ENCODE data around the gene TRMT44.
A peak's percentile ranks its signal among the peaks of the same experiment; 100 is the strongest.

The TRMT44 gene, protein sequence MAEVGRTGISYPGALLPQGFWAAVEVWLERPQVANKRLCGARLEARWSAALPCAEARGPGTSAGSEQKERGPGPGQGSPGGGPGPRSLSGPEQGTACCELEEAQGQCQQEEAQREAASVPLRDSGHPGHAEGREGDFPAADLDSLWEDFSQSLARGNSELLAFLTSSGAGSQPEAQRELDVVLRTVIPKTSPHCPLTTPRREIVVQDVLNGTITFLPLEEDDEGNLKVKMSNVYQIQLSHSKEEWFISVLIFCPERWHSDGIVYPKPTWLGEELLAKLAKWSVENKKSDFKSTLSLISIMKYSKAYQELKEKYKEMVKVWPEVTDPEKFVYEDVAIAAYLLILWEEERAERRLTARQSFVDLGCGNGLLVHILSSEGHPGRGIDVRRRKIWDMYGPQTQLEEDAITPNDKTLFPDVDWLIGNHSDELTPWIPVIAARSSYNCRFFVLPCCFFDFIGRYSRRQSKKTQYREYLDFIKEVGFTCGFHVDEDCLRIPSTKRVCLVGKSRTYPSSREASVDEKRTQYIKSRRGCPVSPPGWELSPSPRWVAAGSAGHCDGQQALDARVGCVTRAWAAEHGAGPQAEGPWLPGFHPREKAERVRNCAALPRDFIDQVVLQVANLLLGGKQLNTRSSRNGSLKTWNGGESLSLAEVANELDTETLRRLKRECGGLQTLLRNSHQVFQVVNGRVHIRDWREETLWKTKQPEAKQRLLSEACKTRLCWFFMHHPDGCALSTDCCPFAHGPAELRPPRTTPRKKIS

GRCh38 chr4:8440492-8441311, at the start of gene TRMT44, which contains the start of gene ACOX3:
Gene TRMT44 (plus strand): TSS chr4:8440777. CDS start chr4:8440823, 46 bp downstream.
Gene ACOX3 (minus strand): TSS chr4:8440723. CDS start chr4:8416521, 24,202 bp downstream.
- DNase-seq (ENCODE audit: low spot score): peak; percentile 94

DNA sequence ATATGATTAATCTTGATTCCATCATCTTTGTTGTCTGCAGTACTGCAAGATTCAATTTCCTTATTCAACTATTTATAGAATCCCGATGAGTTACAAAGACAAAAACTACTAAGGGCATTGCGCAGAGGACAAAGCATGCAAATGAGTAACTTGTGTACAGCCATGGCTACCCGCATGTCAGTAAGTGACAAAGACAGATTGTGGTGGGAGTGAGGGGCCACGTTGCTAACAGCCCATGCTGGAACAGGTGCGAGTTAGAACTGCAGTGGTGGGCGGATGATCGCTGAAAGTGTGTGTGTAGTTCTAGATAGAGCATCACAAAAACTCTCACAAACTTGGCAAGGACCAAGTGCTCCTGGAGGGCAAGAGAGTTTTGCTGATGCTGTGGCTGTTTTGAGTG, 49.5 kb upstream of the TRMT44 start:
- no peak for DNase-seq (ENCODE audit: low spot score)

GRCh38 chr4:8391972-8392371, 48.6 kb upstream of the TRMT44 start:
- peak; percentile 72 for DNase-seq (ENCODE audit: low spot score)

- DNase-seq (ENCODE audit: low spot score): no peak
Measured at GRCh38 chr4:8392591-8393190, 47.9 kb upstream of the TRMT44 start.

GRCh38 chr4:8393593-8394038, 47.0 kb upstream of the TRMT44 start:
- peak; percentile 95 for DNase-seq (ENCODE audit: low spot score)

DNA sequence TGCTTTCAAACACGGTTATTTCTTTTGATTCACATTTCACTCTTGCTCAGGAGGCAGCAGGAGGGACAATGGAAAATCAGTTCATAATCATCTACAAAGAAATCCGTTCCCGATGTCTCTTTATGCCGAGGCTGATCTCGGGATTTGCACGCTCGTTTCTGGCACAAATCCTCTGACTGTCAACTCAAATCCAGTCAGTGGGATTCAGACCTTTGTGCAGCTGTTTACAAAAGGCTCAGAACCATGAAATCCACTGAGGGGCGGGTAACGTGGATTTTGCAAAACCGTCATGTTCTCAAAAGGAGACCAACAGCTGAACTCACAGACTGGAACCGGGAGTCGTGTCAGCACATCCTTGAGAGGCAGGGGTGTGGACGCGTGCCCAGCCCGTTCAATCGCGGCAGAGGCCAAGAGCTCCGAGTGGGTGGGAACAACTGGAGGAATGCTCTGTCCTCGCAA, 46.5 kb upstream of the TRMT44 start:
- DNase-seq (ENCODE audit: low spot score): peak; percentile 57

DNA sequence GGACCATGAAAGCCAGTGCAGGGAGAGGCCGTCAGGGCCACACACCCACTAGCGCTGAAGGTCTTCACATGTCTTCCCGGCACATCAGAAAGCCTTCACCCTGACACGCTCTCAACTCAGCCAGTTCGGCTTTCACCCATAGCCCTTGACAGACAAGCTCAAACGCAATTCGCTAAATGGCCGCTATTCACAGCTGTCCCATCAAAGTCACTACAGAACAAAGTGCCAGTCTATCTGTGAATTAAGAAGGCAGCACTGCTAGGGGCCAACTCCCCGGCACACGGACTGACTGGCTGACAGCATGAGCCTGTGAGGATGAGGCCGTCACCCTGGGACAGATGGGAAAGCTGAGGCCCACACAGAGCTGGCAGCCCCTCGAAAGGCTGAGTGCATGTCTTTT, 45.8 kb upstream of the TRMT44 start:
- no peak for DNase-seq (ENCODE audit: low spot score)

- DNase-seq (ENCODE audit: low spot score): no peak
Measured at GRCh38 chr4:8395504-8396296, 44.9 kb upstream of the TRMT44 start.

DNA sequence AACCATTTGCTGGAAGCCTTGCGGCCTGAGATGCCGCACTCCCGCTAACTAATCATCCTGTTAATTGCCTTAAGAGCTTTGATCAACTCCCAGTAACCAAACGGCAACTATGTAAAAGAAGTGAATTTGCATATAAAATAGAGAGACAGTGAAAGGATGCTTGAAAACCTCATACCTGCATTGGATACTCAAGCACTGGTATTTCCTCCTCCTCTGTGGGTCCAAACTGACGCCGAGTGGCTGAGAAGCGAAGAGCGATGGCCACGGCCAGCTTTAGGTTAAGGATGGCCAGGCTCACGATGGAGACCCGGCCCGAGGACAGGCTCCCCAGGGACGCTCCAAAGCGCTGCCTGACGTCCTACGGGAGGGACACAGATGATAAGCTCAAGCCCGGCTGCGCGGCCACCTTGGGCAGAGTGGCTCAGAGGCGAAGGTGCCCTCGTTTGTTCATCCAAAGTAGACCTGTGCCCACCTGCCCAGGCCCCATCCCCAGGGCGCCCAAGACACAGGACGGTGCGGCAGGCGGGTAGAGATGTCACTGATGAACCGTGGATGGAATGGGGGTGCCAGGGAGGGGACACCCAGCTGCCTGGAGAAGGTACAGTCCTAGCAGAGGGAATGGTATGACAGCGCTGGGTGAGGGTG, 43.7 kb upstream of the TRMT44 start:
- DNase-seq (ENCODE audit: low spot score): no peak

- DNase-seq (ENCODE audit: low spot score): no peak
Measured at GRCh38 chr4:8398347-8398746, 42.2 kb upstream of the TRMT44 start.

GRCh38 chr4:8399298-8399697, 41.3 kb upstream of the TRMT44 start:
- no peak for DNase-seq (ENCODE audit: low spot score)

- DNase-seq (ENCODE audit: low spot score): no peak
Measured at GRCh38 chr4:8400632-8401325, 39.8 kb upstream of the TRMT44 start.

GRCh38 chr4:8401665-8402064, 38.9 kb upstream of the TRMT44 start:
- no peak for DNase-seq (ENCODE audit: low spot score)

GRCh38 chr4:8402181-8402597, 38.4 kb upstream of the TRMT44 start:
- DNase-seq (ENCODE audit: low spot score): no peak

DNA sequence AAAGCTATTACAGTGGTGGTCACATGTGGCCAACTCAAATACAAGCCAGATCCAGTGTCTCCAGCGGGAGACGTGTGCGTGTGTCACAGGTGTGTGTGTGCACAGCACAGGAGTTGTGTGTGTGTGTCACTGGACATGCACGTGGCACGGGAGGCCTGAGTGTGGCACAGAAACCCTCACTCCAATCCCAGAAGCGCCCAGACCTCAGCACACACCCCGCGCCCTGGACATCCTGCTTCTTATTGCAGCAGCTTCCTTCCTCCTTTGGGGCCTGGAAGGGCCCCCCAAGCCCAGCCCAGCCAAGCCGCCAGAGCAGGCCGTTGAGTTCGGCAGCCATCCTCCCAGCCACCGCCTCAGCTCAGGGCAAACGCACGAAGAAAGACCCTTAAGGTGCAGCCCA, 37.9 kb upstream of the TRMT44 start:
- no peak for DNase-seq (ENCODE audit: low spot score)

DNA sequence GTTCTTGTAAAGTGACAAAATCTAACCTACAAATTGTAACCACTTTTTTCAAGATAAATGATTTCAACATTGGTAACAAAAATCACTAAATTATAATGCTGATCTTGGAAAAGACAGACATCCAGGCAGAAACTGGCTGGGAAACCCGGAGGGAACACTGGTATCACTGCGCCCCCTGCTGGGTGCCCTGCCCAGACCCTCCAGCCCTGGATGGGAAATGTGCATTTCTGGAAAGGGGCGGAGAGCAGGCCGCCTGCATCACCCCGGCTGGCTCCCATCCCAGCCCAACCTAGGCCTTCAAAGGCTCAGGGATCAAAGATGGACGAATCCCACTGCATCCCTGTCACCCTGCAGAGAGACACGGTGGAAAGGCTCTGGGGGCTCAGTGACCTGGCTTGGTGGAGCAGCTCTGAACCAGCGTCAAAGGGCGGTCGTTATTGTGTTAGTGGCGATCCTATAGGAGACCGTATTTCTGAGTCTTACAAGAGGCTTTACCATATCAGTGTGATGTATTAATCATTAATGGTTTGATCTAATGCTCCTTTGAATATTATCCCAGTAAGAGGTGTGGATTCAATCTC, 37.3 kb upstream of the TRMT44 start:
- DNase-seq (ENCODE audit: low spot score): peak; percentile 94

- no peak for DNase-seq (ENCODE audit: low spot score)
Measured at GRCh38 chr4:8403976-8404375, 36.6 kb upstream of the TRMT44 start.

DNA sequence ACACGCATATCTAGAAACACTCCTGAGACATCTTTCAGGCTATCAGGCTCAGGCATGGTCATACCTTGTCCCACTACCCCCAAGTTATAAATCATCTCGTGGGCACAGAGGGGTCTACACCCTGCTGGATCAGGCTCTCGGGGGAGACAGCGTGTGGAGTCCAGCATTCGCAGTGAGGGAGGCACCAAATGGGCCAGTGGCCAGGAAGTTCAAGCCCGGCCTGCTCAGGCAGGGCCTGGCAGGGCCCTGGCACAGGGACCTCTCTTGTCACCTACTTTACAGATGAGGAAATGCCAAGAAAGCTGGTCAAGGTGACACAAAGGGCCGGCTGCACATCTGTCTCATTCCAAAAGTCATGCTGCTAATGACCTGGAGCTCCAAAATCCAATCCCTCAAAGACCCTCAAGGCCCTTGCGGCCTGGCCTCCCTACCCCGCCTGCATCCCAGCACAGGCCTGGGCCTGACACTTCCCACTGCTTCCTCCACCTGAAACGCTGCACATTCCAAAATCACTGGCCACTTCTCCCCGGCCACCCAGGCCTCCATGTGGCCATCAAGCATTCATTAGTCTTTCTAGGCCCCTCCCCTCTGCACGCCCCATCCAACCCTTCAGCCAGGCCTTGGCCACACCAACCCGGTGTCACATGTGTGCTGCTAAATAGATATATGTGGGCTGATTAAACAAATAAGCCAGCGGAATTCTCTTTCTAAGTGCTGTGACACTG, 35.6 kb upstream of the TRMT44 start:
- no peak for DNase-seq (ENCODE audit: low spot score)

DNA sequence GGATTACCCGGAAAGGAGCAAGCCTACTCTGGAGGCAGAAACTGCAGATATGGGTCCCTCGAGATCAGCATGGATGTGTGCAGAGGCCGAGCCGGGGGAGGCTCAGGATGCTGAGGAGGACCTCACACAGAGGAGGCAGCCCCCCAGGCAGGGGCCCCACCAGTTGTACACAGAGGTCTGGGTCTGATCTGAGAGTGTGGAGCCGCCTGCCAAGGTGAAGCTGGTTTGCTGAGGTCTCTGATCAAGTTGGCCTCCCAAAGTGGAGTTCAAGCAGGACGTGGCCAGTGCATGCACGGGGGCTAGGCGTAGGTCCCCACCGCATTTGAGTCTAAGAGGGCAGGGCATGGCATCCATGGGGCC, 35.1 kb upstream of the TRMT44 start:
- DNase-seq (ENCODE audit: low spot score): no peak
